Chondrocyte (in vitro differentiated cells): ENCODE data around the gene TEAD1. TPM values are rescaled to one million over a fixed set of nuclear protein-coding genes. Genes with fewer than 3 reads are reported as not detected.

Experiments
- DNase-seq: peaks from one replicate; pipeline ENCODE4 v3.0.0; 2021; ENCODE audit warnings: mixed read lengths, low spot score
- H3K27ac Mint-ChIP-seq: one replicate; pipeline ENCODE4 v1.8.0; 2021; ENCODE audit warnings: mild to moderate bottlenecking, moderate library complexity, mixed read lengths; ENCODE audit not compliant: unreplicated experiment
- H3K27me3 Mint-ChIP-seq: 2 replicates; pipeline ENCODE4 v1.8.0; 2021; ENCODE audit warnings: low read depth, mixed read lengths
- H3K36me3 Mint-ChIP-seq: 2 replicates; pipeline ENCODE4 v1.8.0; 2021; ENCODE audit warnings: low read depth, mixed read lengths
- H3K4me1 Mint-ChIP-seq: 2 replicates; pipeline ENCODE4 v1.8.0; 2021; ENCODE audit warnings: low read depth, mild to moderate bottlenecking, mixed read lengths
- H3K4me3 Mint-ChIP-seq: one replicate; pipeline ENCODE4 v1.8.0; 2021; ENCODE audit warnings: mild to moderate bottlenecking, moderate library complexity, mixed read lengths; ENCODE audit not compliant: unreplicated experiment
- H3K9me3 Mint-ChIP-seq: 2 replicates; pipeline ENCODE4 v1.8.0; 2021; ENCODE audit warnings: low read depth, mixed read lengths
- total RNA-seq: library from RNA; stranded (reverse); gene quantifications from 3 replicates; pipeline ENCODE4 v1.2.1, GENCODE V29; 2021
- TF ChIP-seq, protein P1 (sequence below): fragments of 200-600 bp; sonication (generic); IDR thresholded peaks from 2 replicates; pipeline ENCODE4 v1.5.0; 2021; ENCODE audit warnings: antibody characterized with exemption, mild to moderate bottlenecking, moderate library complexity

Gene TEAD1
- total RNA-seq, 1 donor from 2014 or later: 137 TPM

DNA sequence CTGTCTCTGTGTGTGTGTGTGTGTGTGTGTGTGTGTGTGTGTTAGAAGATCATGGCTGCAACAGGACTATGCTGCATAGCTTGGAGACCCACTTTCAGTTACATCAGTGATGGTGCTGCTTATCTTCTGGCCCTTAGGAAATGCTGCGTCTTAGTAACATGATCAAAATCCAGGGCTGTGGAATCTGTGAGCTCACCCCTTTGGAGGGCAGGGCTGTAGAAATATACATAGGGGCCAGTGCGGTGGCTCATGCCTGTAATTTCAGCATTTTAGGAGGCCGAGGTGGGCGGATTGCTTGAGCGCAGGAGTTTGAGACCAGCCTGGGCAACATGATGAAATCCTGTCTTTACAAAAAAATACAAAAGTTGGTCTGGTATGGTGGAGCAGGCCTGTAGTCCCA, 183.4 kb downstream of the TEAD1 start:
- H3K4me1 Mint-ChIP-seq: peaks cover 48% of the 10 kb centered on the region
- TF ChIP-seq, protein P1, sequence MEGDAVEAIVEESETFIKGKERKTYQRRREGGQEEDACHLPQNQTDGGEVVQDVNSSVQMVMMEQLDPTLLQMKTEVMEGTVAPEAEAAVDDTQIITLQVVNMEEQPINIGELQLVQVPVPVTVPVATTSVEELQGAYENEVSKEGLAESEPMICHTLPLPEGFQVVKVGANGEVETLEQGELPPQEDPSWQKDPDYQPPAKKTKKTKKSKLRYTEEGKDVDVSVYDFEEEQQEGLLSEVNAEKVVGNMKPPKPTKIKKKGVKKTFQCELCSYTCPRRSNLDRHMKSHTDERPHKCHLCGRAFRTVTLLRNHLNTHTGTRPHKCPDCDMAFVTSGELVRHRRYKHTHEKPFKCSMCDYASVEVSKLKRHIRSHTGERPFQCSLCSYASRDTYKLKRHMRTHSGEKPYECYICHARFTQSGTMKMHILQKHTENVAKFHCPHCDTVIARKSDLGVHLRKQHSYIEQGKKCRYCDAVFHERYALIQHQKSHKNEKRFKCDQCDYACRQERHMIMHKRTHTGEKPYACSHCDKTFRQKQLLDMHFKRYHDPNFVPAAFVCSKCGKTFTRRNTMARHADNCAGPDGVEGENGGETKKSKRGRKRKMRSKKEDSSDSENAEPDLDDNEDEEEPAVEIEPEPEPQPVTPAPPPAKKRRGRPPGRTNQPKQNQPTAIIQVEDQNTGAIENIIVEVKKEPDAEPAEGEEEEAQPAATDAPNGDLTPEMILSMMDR: no peak
- H3K27ac Mint-ChIP-seq: no peak overlapping the region
- no peak overlapping the region for H3K4me3 Mint-ChIP-seq
- H3K36me3 Mint-ChIP-seq: no peaks in the 10 kb centered on the region
- no peaks in the 10 kb centered on the region for H3K9me3 Mint-ChIP-seq
- DNase-seq: no peak
- no peaks in the 10 kb centered on the region for H3K27me3 Mint-ChIP-seq

DNA sequence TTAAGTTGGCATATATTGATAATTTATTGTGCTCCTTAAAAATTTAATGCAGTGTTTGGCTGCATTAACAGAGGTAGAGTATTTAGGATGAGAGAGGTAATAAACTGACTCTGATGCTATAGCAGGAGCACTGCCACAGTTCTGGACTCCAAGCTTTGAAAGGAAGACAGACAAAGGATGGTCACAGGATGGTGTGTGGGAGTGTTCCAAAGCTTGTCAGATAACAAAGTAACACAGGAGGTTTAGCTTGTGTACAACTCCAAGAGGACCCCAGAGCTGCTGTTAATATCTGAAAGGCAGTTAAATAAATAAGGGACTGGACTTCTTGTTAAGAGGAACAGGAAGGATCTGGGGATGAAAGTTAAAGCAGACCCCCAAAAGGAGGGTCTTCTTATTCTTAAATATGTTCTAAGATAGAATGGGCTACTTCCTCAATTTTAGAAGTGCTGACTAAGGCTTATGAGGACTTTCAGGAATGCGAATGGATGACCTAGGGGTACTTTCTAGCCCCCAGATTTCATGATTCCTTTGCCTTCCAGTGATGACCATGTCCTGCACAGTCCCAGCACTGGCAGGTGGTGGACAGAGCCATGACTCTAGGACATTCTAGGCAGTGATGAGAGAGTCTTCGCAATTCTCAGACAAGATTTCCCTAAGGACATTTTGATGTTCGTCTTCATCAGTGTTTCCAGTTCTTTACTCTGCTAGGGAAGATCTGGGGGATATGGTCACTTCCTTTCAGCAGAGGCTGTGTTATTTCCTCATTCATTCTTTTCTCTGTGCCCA, 185.8 kb downstream of the TEAD1 start:
- Mint-ChIP-seq H3K27me3 (no peaks in the 10 kb centered on the region), H3K9me3 (no peaks in the 10 kb centered on the region), H3K4me3 (no peak overlapping the region), H3K27ac (no peak overlapping the region), H3K4me1 (peaks cover 53% of the 10 kb centered on the region), H3K36me3 (no peaks in the 10 kb centered on the region)
- TF ChIP-seq, protein P1: no peak
- DNase-seq: no peak

DNA sequence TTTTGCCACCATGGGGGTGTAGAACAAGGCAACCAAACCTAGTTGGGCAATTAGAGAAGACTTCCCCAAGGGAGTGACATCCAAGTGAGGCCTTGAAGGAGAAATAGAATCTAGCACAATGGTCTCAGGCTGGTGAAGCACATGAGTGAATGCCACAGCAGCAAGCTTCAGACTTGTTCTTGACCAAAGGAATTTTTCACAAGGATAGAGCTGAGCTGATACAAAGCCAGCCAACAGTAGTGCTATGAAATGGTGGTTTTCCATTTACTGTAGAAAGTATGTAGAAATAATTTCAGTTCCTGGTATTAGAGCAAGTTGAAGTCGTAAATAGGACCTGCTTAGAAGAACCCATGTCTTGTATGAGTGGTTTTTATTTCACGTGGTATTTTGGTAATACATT, 186.6 kb downstream of the TEAD1 start:
- Mint-ChIP-seq H3K9me3 (no peaks in the 10 kb centered on the region), H3K27ac (peak overlapping the region; percentile 24), H3K27me3 (no peaks in the 10 kb centered on the region), H3K36me3 (no peaks in the 10 kb centered on the region), H3K4me1 (peaks cover 55% of the 10 kb centered on the region), H3K4me3 (peak overlapping the region; percentile 5)
- TF ChIP-seq, protein P1: no peak
- DNase-seq: no peak

DNA sequence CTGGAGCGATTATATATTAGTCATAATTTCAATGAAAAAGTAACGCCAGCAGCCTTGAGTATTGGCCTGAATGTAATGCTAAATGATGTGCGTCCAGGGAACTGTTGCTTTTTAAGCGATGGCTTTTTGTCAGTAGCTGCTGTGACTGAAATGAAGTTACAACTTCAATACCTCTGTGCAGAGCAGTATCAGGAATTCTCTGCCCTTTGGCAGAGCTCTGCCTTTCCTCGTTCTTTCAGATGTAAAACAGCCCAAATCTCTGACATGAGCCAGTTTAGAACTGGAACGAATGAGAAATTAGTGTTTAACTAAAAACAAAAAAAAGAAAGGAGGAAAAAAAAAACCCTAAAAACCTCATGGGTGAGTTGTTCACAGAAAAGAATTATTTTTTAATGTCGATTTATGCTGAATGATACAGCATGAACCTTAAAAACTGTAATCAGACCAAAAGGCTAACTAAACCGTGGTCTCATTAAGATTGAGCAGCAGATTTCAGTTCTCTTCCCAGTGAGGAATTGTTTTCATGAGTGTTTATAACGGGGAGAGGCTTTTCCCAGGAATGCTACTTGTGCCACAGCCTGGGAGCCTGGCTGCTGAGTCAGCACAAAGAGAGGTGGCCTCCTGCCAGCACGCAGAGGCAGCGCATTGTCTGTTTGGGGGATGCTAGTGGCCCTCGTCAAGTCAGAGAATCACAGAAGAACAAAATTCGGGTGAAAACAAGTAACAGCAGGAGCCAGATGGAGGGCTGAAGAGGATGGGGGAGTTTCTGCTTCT, 188.7 kb downstream of the TEAD1 start:
- no peaks in the 10 kb centered on the region for H3K9me3 Mint-ChIP-seq
- H3K27me3 Mint-ChIP-seq: no peaks in the 10 kb centered on the region
- H3K4me3 Mint-ChIP-seq: peak overlapping the region; percentile 47
- peak overlapping the region; percentile 99 for H3K27ac Mint-ChIP-seq
- TF ChIP-seq, protein P1: no peak
- no peak for DNase-seq
- peaks cover 60% of the 10 kb centered on the region for H3K4me1 Mint-ChIP-seq
- H3K36me3 Mint-ChIP-seq: no peaks in the 10 kb centered on the region

DNA sequence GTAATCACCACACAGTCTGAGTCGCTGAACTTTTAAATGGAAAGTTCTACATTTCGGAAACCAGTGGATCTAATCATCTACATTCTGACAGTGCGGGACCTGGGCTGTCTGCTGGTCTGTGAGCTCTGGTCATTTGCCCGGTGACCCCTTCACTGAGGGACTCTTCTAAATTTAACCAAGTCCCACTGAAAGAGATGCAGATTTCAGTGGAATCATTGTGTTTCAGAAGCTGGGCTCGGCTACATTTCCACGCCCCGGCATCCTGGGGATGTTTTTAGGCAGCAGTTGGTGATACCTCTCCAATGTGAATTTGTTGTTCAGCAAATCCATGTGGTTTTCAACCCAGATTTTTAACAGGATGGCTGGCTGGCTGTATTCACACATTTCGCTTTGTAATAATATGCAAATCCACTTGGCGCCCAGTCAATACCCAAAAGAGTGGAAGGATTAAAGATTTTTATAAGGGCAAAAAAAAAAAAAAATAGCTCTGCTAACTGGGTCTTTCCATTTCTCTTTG, 189.4 kb downstream of the TEAD1 start:
- TF ChIP-seq, protein P1: no peak
- no peaks in the 10 kb centered on the region for H3K36me3 Mint-ChIP-seq
- no peak for DNase-seq
- no peaks in the 10 kb centered on the region for H3K27me3 Mint-ChIP-seq
- H3K4me3 Mint-ChIP-seq: no peak overlapping the region
- H3K9me3 Mint-ChIP-seq: no peaks in the 10 kb centered on the region
- peaks cover 67% of the 10 kb centered on the region for H3K4me1 Mint-ChIP-seq
- peak overlapping the region; percentile 99 for H3K27ac Mint-ChIP-seq
